Limb (tissue), 2 donors: ENCODE data around the gene JCAD.
"Not testable (repeated sequence)": the region's sequence is repeated elsewhere in the genome, so short reads cannot be mapped to it uniquely, and the experiment has no call there.

Experiments used
- DNase-seq, 2 donors: peaks; one replicate each; pipeline ENCODE4 v3.0.0-alpha.2; 2016; ENCODE audit errors: extremely low spot score in 2 of 2

Gene JCAD, protein sequence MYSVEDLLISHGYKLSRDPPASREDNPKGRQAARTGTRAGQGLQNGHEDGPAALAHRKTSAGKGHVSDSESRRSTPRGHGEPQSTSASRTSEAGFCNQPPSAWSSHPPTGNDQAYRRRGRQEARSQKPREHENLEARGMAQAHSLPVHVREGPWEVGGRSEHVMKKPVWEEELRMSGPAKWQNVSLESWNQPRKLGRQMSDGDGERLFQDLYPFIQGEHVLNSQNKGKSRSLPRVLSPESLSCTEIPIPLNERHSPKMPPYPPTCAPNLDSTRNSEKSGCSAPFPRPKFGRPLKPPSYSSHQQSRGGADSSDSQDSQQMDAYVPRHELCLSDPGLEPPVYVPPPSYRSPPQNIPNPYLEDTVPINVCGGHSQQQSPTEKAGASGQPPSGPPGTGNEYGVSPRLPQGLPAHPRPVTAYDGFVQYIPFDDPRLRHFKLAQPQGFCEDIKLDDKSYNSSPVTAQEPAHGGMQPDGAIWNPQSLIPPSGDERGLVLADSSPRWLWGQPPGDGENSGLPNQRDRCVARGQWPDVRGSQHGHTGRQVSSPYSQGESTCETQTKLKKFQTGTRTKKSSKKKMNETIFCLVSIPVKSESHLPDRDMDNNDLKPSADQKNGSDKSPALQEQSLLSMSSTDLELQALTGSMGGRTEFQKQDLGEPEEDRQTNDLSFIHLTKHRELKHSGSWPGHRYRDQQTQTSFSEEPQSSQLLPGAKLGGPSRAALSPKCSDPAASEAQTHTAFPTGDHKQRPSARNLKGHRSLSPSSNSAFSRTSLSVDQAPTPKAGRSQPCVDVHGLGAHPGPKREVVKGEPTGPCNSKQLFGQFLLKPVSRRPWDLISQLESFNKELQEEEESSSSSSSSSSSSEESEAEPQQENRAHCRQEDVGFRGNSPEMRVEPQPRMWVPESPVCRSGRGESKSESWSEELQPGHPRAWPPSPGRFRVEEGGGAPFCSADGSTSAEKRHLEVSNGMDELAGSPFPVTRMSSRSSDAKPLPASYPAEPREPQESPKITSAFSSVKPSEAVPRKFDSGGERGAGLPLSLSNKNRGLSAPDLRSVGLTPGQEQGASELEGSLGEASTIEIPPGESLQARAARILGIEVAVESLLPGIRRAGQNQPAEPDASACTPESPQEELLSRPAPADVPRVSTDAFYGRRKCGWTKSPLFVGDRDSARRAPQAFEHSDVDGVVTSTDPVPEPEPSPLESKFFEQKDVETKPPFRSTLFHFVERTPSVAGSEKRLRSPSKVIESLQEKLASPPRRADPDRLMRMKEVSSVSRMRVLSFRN (N-terminal part only)

GRCh38 chr10:30059209-30060107 lies at the start of gene JCAD:
JCAD (minus strand) TSS chr10:30059586; CDS start chr10:30047812, 11,774 bp downstream.
- DNase-seq: peak; percentile 30 to 88

DNA sequence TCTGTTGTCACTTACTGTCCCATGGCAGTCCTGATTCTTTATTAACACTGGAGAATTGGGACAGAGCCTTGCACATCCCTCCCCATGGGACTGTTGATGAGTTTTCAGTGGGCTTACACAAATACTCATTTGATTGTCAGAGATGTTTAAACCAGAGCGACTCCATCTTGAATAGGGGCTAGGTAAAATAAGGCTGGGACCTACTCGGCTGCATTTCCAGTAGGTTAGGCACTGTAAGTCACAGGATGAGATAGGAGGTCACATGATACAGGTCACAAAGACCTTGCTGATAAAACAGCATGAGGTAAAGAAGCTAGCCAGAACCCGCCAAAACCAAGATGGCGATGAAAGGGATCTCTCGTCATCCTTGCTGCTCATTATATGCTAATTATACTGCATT lies 47.6 kb upstream of the JCAD start:
- DNase-seq: no peak

DNA sequence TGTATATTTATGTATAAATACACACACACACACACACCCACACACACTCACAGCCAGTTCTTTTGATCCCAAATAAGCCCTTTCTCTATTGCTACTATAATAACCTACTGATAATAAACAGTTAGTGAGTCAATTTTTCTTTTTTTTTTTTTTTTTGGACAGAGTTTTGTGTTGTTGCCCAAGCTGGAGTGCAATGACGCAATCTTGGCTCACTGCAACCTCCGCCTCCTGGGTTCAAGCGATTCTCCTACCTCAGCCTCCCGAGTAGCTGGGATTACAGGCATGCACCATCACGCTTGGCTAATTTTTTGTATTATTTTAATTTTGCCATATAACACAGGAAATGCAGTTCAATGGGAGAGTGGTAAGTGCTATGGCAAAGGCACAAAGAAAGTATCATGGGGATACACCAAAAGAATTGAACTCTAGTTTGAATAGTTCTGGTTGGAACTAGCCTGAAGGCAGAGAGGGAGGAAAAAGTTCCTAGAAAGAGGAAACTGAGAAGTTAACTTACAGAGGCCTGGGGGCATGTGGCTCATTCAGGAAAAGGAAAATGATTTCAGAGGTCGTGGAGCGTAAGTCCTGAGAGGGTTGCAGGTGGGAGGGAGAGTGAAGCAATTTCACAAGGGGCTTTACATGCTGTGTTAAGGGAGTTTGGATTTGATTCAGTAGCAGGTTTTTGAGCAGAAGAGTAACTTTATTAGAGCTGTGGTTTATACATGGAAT lies 44.4 kb upstream of the JCAD start:
- no peak for DNase-seq

DNA sequence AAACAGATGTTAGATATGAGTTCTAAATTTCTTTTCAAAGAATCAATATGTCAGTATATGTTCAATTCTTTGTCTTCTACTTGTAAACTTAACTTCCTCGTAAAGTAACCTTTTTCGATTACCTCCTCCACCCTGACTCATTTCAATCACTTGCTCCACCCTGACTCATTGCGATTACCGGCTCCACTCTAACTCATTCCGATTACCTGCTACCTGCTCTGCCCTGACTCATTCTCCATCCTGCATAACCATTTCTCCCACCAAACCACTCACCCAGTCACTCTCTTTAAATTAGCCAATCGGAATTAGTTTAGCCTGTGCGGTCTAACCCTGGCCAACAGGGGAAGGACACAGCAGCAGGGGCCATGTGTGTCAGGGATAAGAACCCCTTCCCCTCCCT lies 40.3 kb upstream of the JCAD start:
- DNase-seq: not testable (repeated sequence)

DNA sequence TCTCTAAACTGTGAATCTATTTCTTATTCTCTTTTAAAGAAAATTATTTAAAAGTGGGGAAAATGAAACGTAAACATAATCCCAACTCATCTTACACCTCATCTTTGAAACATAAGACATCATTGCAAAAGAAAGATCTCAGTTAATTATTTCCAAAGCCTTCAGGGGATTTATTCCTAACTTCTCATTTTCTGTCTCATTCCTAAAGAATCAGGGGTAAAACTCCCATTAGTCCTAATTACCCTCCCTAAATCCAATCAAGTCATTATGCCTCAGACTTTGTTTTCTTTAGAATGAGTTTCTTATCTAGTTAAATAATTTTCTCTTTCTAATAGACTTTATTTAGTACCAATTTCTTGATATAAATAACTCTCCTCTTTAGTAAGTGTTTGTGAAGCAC lies 39.7 kb upstream of the JCAD start:
- DNase-seq: no peak

DNA sequence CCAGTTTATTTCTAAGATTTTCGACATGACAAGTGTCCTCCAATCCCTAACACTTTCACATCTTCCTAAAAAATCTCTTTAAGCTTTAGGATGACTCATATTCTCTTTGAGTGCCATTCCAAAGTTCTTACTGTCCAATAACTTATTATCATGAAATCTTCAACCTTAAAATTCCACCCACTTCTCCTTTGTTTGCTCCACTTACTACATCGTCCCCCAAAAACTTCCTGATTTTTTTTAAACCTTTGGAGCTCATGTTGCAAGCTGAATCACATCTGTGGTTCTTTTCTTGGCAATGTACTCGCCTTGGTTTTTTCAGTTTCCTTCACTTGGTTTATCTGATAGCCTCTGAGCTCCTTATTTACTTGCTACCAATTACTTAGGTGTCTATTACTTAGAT lies 39.2 kb upstream of the JCAD start:
- no peak for DNase-seq

DNA sequence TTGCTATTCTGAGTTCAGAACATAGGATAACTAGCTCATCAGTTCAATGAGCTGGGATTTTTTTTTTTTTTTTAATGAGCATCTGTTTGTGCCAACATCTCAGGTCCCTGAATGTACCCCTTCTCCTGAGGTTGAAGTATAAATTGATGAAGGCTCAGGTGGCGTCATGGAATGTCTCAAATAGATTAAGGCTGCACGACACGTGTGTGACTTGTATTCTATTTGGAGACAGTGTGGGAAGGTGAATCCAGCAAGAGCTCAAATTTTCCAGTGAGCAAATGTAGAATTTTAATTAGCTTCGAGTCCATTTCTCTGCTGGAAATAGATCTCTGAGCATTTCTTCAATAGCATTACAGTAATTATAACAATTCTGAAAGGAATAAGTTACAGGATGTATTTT lies 37.2 kb upstream of the JCAD start:
- DNase-seq: no peak

- DNase-seq: no peak
These were observed 36.4 kb upstream of the JCAD start for GRCh38 chr10:30095631-30096422.

DNA sequence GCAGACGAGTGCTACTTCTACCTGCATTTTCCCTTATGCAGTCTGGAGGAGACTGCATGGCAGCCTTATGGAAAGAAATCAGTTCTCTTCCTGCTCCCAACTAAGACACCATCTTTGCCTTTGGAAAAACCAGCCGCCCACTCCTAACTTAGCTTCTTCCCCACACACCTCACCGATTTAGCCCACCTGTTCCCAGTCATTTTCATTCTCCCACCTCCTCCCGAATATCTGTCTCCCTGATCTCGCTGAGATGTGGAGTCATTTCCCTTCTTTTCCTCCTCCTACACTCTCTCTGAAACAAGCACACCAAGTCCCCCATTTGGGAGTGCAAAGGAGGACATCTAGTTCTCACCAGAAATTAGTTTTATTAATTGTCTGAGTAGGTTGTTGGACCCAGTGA lies 35.2 kb upstream of the JCAD start:
- DNase-seq: no peak

GRCh38 chr10:30093303-30093950 lies 34.0 kb upstream of the JCAD start:
- no peak for DNase-seq

- DNase-seq: no peak
These were observed 32.9 kb upstream of the JCAD start for GRCh38 chr10:30092151-30092790.

GRCh38 chr10:30091136-30091535 lies 31.8 kb upstream of the JCAD start:
- no peak for DNase-seq

GRCh38 chr10:30088178-30088577 lies 28.8 kb upstream of the JCAD start:
- DNase-seq: no peak

DNA sequence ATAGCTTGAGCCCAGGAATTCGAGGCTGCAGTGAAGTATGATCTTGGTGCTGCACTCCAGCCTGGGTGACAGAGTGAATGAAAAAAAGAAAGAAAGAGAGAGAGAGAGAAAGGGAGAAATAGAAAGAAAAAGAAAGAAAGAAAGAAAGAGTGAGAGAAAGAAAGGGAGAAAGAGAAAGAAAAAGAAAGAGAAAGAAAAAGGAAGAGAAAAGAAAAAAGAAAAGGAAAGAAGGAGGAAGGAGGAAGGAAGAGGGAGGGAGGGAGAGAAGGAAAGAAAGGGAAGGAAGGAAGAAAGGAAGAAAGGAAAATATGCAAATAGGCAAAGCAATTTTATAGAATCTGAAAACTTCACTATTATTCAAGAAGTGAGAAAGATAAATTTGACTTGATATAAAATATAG lies 24.5 kb upstream of the JCAD start:
- DNase-seq: no peak

- DNase-seq: no peak
These were observed 21.8 kb upstream of the JCAD start for GRCh38 chr10:30081182-30081581.

DNA sequence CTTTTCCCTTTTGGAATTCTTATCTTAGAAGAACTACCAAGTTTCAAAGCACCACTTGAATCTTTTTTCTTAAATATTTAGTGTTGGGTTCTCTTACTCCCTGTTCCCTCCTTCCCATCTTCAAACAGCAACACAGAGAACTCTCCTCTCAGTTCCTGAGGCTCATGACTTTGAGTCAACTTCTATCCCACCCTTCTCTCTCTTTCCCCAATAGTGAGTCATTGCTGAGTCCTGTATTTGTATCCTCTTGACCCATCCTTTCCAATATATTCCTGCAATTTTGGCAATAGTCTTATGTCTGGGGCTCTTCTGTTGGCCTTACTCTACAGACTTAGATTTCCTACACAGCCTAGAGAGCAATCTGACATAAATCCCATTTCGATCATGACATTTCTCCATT lies 20.8 kb upstream of the JCAD start:
- no peak for DNase-seq

- no peak for DNase-seq
These were observed 20.0 kb upstream of the JCAD start for GRCh38 chr10:30079408-30079807.

- no peak for DNase-seq
These were observed 16.1 kb upstream of the JCAD start for GRCh38 chr10:30075481-30075880.
